ENCODE results near the gene PIK3C2G.

- TF ChIP-seq SMAD1 (IDR thresholded peaks at IDR 0.05; ENCODE audit: low read depth, partially characterized antibody) (no peak), SREBF2 (IDR thresholded peaks at IDR 0.05; ENCODE audit: low read length) (no peak), POLR2AphosphoS5 (IDR thresholded peaks at IDR 0.05; ENCODE audit: low read length) (no peak), PAX5 (IDR thresholded peaks at IDR 0.05; ENCODE audit: borderline replicate concordance, low read depth, low read length) (no peak), TAF1 (IDR thresholded peaks at IDR 0.05; ENCODE audit: borderline replicate concordance, low read depth, low read length) (no peak), BRCA1 (IDR thresholded peaks at IDR 0.05; ENCODE audit: low read depth, low read length) (no peak), POLR2A (IDR thresholded peaks at IDR 0.05; ENCODE audit: low read depth, low read length) (no peak)
- TF ChIP-seq, protein P1, sequence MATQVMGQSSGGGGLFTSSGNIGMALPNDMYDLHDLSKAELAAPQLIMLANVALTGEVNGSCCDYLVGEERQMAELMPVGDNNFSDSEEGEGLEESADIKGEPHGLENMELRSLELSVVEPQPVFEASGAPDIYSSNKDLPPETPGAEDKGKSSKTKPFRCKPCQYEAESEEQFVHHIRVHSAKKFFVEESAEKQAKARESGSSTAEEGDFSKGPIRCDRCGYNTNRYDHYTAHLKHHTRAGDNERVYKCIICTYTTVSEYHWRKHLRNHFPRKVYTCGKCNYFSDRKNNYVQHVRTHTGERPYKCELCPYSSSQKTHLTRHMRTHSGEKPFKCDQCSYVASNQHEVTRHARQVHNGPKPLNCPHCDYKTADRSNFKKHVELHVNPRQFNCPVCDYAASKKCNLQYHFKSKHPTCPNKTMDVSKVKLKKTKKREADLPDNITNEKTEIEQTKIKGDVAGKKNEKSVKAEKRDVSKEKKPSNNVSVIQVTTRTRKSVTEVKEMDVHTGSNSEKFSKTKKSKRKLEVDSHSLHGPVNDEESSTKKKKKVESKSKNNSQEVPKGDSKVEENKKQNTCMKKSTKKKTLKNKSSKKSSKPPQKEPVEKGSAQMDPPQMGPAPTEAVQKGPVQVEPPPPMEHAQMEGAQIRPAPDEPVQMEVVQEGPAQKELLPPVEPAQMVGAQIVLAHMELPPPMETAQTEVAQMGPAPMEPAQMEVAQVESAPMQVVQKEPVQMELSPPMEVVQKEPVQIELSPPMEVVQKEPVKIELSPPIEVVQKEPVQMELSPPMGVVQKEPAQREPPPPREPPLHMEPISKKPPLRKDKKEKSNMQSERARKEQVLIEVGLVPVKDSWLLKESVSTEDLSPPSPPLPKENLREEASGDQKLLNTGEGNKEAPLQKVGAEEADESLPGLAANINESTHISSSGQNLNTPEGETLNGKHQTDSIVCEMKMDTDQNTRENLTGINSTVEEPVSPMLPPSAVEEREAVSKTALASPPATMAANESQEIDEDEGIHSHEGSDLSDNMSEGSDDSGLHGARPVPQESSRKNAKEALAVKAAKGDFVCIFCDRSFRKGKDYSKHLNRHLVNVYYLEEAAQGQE (IDR thresholded peaks at IDR 0.05; ENCODE audit: low read depth, low read length): no peak
These were observed 392.1 kb downstream of the PIK3C2G start for GRCh38 chr12:18653465-18653864.

Data from GM12878 (cell line).